ENCODE measurements around the gene ECSIT.
A peak's percentile ranks its signal among the peaks of the same experiment; 100 is the strongest.
"Not testable (repeated sequence)": the region's sequence is repeated elsewhere in the genome, so short reads cannot be mapped to it uniquely, and the experiment has no call there.

The ECSIT gene

DNA sequence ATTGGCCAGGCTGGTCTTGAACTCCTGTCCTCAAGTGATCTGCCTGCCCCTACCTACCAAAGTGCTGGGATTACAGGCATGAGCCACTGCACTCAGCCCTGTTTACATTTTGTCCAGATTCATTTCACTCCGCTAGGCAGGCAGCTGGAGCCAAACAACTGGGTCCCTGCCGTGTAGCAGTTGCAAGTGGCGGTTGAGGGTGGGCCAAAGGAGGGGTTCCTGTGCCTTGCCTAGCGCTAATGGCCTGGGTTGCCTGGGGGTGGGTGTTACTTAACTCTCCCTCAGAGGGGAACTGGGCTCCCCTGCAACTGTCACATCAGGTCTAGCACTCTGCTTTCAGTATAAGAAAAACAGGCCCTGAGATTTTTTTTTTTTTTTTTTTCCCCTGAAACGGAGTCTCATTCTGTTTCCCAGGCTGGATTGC lies 41.1 kb upstream of the ECSIT start:
- Histone ChIP-seq H3K4me3 (ENCODE audit: control insufficient read depth in 1 of 7, extremely low read depth in 1 of 7, insufficient read depth in 4 of 7, low read depth in 2 of 7, low read length in 6 of 7) (peak overlapping the region in 1 of 7 experiments; percentile 10), H3K27ac (ENCODE audit: insufficient read depth in 1 of 2, low read depth in 1 of 2, low read length in 2 of 2, poor library complexity in 1 of 2, severe bottlenecking in 2 of 2) (peak overlapping the region in 1 of 2 experiments; percentile 14), H3K36me3 (ENCODE audit: control insufficient read depth in 4 of 4, insufficient read depth in 4 of 4, low read length in 3 of 4) (no peaks in the 10 kb centered on the region), H3K9me3 (ENCODE audit: control extremely low read depth in 1 of 5, control insufficient read depth in 4 of 5, insufficient read depth in 2 of 5, low read depth in 1 of 5, low read length in 4 of 5) (no peaks in the 10 kb centered on the region), H3K4me1 (ENCODE audit: control extremely low read depth in 1 of 4, control insufficient read depth in 4 of 4, insufficient read depth in 4 of 4, low read length in 3 of 4) (peaks cover 0 to 40% (median 30%) of the 10 kb centered on the region in 4 experiments), H3K27me3 (replicated peaks in 2 of 5; ENCODE audit: control insufficient read depth in 4 of 5, insufficient read depth in 5 of 5, low read length in 4 of 5) (no peaks in the 10 kb centered on the region)
- peak; percentile 71 to 94 (median 90) for DNase-seq
- WGBS (ENCODE audit: insufficient coverage): 8% methylated on average over 4 of the region's 5 CpGs
- ChIA-PET CTCF (interaction anchor here (1.5 to 3.0 kb wide), 3 partner anchors 9 to 20 kb away, joined by 4 to 21 read pairs (median 4); partner anchors contain the start of gene ELOF1), POLR2A (interaction anchor here (0.6 to 1.1 kb wide), 2 partner anchors 8 to 859 kb away, joined by 4 to 7 read pairs; no protein-coding TSS in a partner anchor)

DNA sequence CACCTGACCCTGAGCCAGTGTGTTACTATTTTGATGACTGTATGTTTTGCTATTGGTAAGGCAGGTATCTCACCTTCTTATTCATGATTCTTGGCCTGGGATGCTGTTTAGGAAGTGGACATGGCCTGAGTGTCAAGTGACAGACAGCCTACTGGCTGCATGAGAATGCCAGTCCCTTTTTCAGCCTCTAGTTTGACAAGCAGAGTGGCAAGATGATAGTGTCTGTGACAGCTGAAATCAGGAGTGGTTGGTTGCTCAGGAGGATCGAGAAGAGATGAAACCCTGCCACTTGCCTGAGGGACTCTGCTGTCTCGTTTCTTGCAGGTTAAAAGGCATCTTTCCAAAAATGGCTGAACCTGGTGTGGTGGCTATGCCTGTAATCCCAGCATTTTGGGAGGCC lies 37.2 kb upstream of the ECSIT start:
- ChIA-PET CTCF (no interaction called here), POLR2A (no interaction called here)
- no peaks in the 10 kb centered on the region for H3K36me3 ChIP-seq (ENCODE audit: control insufficient read depth in 4 of 4, insufficient read depth in 4 of 4, low read length in 3 of 4)

DNA sequence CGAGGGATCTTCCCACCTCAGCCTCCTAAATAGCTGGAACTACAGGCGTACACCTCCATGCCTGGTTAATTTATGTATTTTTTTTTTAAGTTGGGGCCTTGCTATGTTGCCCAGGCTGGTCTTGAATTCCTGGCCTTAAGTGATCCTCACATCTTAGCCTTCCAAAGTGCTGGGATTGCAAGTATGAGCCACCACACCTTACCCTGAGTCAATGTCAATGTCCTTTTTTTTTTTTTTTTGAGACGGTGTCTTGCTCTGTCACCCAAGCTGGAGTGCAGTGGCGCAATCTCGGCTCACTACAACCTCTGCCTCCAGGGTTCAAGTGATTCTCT lies 36.7 kb upstream of the ECSIT start:
- CTCF ChIA-PET; DNase-seq; H3K9me3 ChIP-seq (ENCODE audit: control extremely low read depth in 1 of 5, control insufficient read depth in 4 of 5, insufficient read depth in 2 of 5, low read depth in 1 of 5, low read length in 4 of 5); H3K4me3 ChIP-seq (ENCODE audit: control insufficient read depth in 1 of 7, extremely low read depth in 1 of 7, insufficient read depth in 4 of 7, low read depth in 2 of 7, low read length in 6 of 7); POLR2A ChIA-PET; H3K36me3 ChIP-seq (ENCODE audit: control insufficient read depth in 4 of 4, insufficient read depth in 4 of 4, low read length in 3 of 4); H3K27me3 ChIP-seq (replicated peaks in 2 of 5; ENCODE audit: control insufficient read depth in 4 of 5, insufficient read depth in 5 of 5, low read length in 4 of 5): not testable (repeated sequence)
- peak overlapping the region in 1 of 2 experiments; percentile 61 for H3K27ac ChIP-seq (ENCODE audit: insufficient read depth in 1 of 2, low read depth in 1 of 2, low read length in 2 of 2, poor library complexity in 1 of 2, severe bottlenecking in 2 of 2)
- peaks cover 0 to 42% (median 34%) of the 10 kb centered on the region in 4 experiments for H3K4me1 ChIP-seq (ENCODE audit: control extremely low read depth in 1 of 4, control insufficient read depth in 4 of 4, insufficient read depth in 4 of 4, low read length in 3 of 4)
- WGBS (ENCODE audit: insufficient coverage): 80% methylated on average over 1 of the region's 5 CpGs

More for the DNA sequence above, 37.2 kb upstream of the ECSIT start:
- H3K4me1 ChIP-seq (ENCODE audit: control extremely low read depth in 1 of 4, control insufficient read depth in 4 of 4, insufficient read depth in 4 of 4, low read length in 3 of 4): peaks cover 0 to 39% (median 33%) of the 10 kb centered on the region in 4 experiments
- H3K27me3 ChIP-seq (replicated peaks in 2 of 5; ENCODE audit: control insufficient read depth in 4 of 5, insufficient read depth in 5 of 5, low read length in 4 of 5): no peaks in the 10 kb centered on the region
- no peaks in the 10 kb centered on the region for H3K9me3 ChIP-seq (ENCODE audit: control extremely low read depth in 1 of 5, control insufficient read depth in 4 of 5, insufficient read depth in 2 of 5, low read depth in 1 of 5, low read length in 4 of 5)
- no peak for DNase-seq
- 100% methylated on average over 2 of the region's 2 CpGs for WGBS (ENCODE audit: insufficient coverage)
- no peak overlapping the region for H3K4me3 ChIP-seq (ENCODE audit: control insufficient read depth in 1 of 7, extremely low read depth in 1 of 7, insufficient read depth in 4 of 7, low read depth in 2 of 7, low read length in 6 of 7)
- no peak overlapping the region for H3K27ac ChIP-seq (ENCODE audit: insufficient read depth in 1 of 2, low read depth in 1 of 2, low read length in 2 of 2, poor library complexity in 1 of 2, severe bottlenecking in 2 of 2)

DNA sequence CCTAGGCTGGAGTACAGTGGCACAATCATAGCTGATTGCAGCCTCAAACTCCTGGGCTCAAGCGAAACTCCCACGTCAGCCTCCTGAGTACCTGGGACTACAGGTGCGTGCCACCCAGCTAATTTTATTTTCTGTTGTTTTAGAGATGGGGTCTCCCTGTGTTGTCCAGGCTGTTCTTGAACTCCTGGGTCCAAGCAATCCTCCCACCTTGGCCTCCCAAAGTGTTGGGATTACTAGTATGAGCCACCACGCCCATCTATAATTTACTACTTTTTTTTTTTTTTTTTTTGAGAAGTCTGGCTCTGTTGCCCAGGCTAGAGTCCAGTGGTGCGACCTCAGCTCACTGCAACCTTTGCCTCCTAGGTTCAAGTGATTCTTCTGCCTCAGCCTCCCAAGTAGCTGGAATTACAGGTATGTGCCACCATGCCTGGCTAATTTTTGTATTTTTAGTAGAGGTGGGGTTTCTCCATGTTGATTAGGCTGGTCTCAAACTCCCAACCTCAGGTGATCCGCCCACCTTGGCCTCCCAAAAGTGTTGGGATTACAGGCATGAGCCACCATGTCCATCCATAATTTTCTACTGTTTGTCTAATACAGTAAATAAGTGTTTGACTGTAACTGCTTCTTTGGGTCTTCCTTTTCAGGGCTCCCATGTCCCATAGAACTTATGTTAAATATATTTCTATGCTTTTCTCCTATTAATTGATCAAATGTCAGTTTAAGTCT lies 35.3 kb upstream of the ECSIT start:
- DNase-seq; H3K4me3 ChIP-seq (ENCODE audit: control insufficient read depth in 1 of 7, extremely low read depth in 1 of 7, insufficient read depth in 4 of 7, low read depth in 2 of 7, low read length in 6 of 7); H3K9me3 ChIP-seq (ENCODE audit: control extremely low read depth in 1 of 5, control insufficient read depth in 4 of 5, insufficient read depth in 2 of 5, low read depth in 1 of 5, low read length in 4 of 5); POLR2A ChIA-PET; H3K36me3 ChIP-seq (ENCODE audit: control insufficient read depth in 4 of 4, insufficient read depth in 4 of 4, low read length in 3 of 4); H3K27me3 ChIP-seq (replicated peaks in 2 of 5; ENCODE audit: control insufficient read depth in 4 of 5, insufficient read depth in 5 of 5, low read length in 4 of 5): not testable (repeated sequence)
- WGBS (ENCODE audit: insufficient coverage): 93% methylated on average over 3 of the region's 6 CpGs
- H3K27ac ChIP-seq (ENCODE audit: insufficient read depth in 1 of 2, low read depth in 1 of 2, low read length in 2 of 2, poor library complexity in 1 of 2, severe bottlenecking in 2 of 2): peak overlapping the region in 1 of 2 experiments; percentile 61
- peaks cover 0 to 40% (median 27%) of the 10 kb centered on the region in 4 experiments for H3K4me1 ChIP-seq (ENCODE audit: control extremely low read depth in 1 of 4, control insufficient read depth in 4 of 4, insufficient read depth in 4 of 4, low read length in 3 of 4)
- CTCF ChIA-PET: interaction anchor here (1.1 to 8.7 kb wide), 3 partner anchors 17 to 142 kb away, joined by 3 to 109 read pairs (median 4); no protein-coding TSS in a partner anchor

DNA sequence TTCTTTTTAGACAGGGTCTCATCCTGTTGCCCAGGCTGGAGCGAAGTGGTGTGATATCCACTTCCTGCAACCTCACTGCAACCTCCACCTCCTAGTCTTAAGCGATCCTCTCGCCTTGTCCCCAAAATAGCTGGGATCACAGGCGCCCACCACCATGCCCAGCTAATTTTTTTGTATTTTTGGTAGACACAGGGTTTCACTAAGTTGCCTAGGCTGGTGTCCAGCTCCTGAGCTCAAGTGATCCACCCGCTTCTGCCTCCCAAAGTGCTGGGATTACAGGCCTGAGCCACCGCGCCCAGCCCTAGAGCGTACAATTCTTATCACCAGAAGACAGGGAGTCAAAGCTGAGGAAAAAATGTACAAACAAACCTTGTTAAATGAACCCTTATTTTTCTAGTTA lies 34.6 kb upstream of the ECSIT start:
- no peaks in the 10 kb centered on the region for H3K36me3 ChIP-seq (ENCODE audit: control insufficient read depth in 4 of 4, insufficient read depth in 4 of 4, low read length in 3 of 4)
- H3K4me3 ChIP-seq (ENCODE audit: control insufficient read depth in 1 of 7, extremely low read depth in 1 of 7, insufficient read depth in 4 of 7, low read depth in 2 of 7, low read length in 6 of 7): no peak overlapping the region
- DNase-seq: no peak
- H3K27ac ChIP-seq (ENCODE audit: insufficient read depth in 1 of 2, low read depth in 1 of 2, low read length in 2 of 2, poor library complexity in 1 of 2, severe bottlenecking in 2 of 2): peak overlapping the region in 1 of 2 experiments; percentile 61
- ChIA-PET POLR2A (no interaction called here), CTCF (interaction anchor here (0.6 to 8.7 kb wide), 4 partner anchors 15 to 141 kb away, joined by 3 to 109 read pairs (median 4); no protein-coding TSS in a partner anchor)
- H3K4me1 ChIP-seq (ENCODE audit: control extremely low read depth in 1 of 4, control insufficient read depth in 4 of 4, insufficient read depth in 4 of 4, low read length in 3 of 4): peaks cover 0 to 36% (median 24%) of the 10 kb centered on the region in 4 experiments
- H3K27me3 ChIP-seq (replicated peaks in 2 of 5; ENCODE audit: control insufficient read depth in 4 of 5, insufficient read depth in 5 of 5, low read length in 4 of 5): no peaks in the 10 kb centered on the region
- no peaks in the 10 kb centered on the region for H3K9me3 ChIP-seq (ENCODE audit: control extremely low read depth in 1 of 5, control insufficient read depth in 4 of 5, insufficient read depth in 2 of 5, low read depth in 1 of 5, low read length in 4 of 5)
- WGBS (ENCODE audit: insufficient coverage): 89% methylated on average over 7 of the region's 8 CpGs

DNA sequence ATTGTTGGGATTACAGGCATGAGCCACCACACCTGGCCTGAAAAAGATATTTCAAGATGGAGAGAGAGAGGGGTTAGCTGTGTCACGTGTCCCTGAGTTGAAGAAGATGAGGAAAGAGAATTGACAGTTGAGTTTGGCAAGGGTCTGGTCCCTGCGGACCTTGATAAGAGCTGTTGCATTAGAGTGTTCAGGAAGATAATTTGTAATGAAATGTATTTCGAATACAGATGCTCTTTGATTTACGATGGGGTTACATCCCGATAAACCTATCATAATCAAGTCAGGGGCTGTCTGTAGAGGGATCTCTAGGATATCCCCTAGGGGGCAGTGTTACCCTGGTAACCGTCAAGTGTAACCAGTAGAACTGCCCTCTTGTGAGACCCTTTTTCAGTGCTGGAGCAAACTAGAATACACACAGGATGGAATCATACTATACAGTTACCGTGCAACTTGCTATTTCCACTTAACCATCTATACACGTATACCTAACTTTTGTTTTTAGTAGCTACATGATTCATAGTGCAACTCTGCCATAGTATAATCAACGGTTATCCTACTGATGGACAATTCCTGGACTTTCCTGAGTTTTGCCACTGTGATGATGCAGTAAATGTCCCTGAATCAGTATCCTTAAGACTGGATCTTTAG lies 31.6 kb upstream of the ECSIT start:
- 18% methylated on average over 8 of the region's 9 CpGs for WGBS (ENCODE audit: insufficient coverage)
- DNase-seq: peak; percentile 91 to 94 (median 93)
- Histone ChIP-seq H3K9me3 (ENCODE audit: control extremely low read depth in 1 of 5, control insufficient read depth in 4 of 5, insufficient read depth in 2 of 5, low read depth in 1 of 5, low read length in 4 of 5) (no peaks in the 10 kb centered on the region), H3K4me1 (ENCODE audit: control extremely low read depth in 1 of 4, control insufficient read depth in 4 of 4, insufficient read depth in 4 of 4, low read length in 3 of 4) (peaks cover 0 to 33% (median 23%) of the 10 kb centered on the region in 4 experiments), H3K27ac (ENCODE audit: insufficient read depth in 1 of 2, low read depth in 1 of 2, low read length in 2 of 2, poor library complexity in 1 of 2, severe bottlenecking in 2 of 2) (peak overlapping the region in 1 of 2 experiments; percentile 76), H3K36me3 (ENCODE audit: control insufficient read depth in 4 of 4, insufficient read depth in 4 of 4, low read length in 3 of 4) (peaks cover under 1 to 3% (median 3%) of the 10 kb centered on the region in 4 experiments), H3K4me3 (ENCODE audit: control insufficient read depth in 1 of 7, extremely low read depth in 1 of 7, insufficient read depth in 4 of 7, low read depth in 2 of 7, low read length in 6 of 7) (peak overlapping the region in 1 of 7 experiments; percentile 45), H3K27me3 (replicated peaks in 2 of 5; ENCODE audit: control insufficient read depth in 4 of 5, insufficient read depth in 5 of 5, low read length in 4 of 5) (no peaks in the 10 kb centered on the region)
- ChIA-PET CTCF (interaction anchor here (0.6 to 8.7 kb wide), 13 partner anchors 8 to 140 kb away, joined by 3 to 109 read pairs (median 4); no protein-coding TSS in a partner anchor), POLR2A (interaction anchor here (0.6 kb wide), 1 partner anchor 135 kb away, joined by 4 read pairs; no protein-coding TSS in a partner anchor)
